HepG2 (cell line): ENCODE measurements around the gene OR7G1. TPM values are rescaled to one million over a fixed set of nuclear protein-coding genes. Genes with fewer than 3 reads are reported as not detected.

Experiments used
- GABPB1 ChIP-seq: IDR thresholded peaks from 2 replicates; pipeline ENCODE4 v1.6.1; 2016; ENCODE audit warnings: mild to moderate bottlenecking, missing genetic modification reagents, moderate library complexity, missing compliant biosample characterization
- GPN1 ChIP-seq: sonication (generic); formaldehyde crosslinking; IDR thresholded peaks from 2 replicates; pipeline ENCODE4 v1.5.1; 2020; ENCODE audit warnings: missing genetic modification reagents, borderline replicate concordance
- HOMEZ ChIP-seq: IDR thresholded peaks from 2 replicates; pipeline ENCODE4 v1.6.1; 2016; ENCODE audit warnings: low read depth
- KDM2A ChIP-seq: sonication (generic); formaldehyde crosslinking; IDR thresholded peaks from 2 replicates; pipeline ENCODE4 v1.4.0; 2020; ENCODE audit warnings: low read depth, missing genetic modification reagents, borderline replicate concordance
- SAP130 ChIP-seq: IDR thresholded peaks from 2 replicates; pipeline ENCODE4 v1.6.1; 2016; ENCODE audit warnings: low read depth
- SNAPC2 ChIP-seq: sonication (generic); formaldehyde crosslinking; IDR thresholded peaks from 2 replicates; pipeline ENCODE4 v1.8.1; 2022; ENCODE audit warnings: mild to moderate bottlenecking, missing genetic modification reagents
- SP1 ChIP-seq, 2 experiments: fragments of 450-650 bp in 1 of 2; sonication (generic) in 1 of 2; formaldehyde crosslinking in 1 of 2; IDR thresholded peaks; 2 replicates each; pipeline versions ENCODE4 v1.4.0 to v1.6.1; 2016 to 2020; ENCODE audit warnings: missing genetic modification reagents in 1 of 2
- SYNCRIP ChIP-seq: fragments of 200-400 bp; formaldehyde crosslinking; IDR thresholded peaks from 2 replicates; pipeline ENCODE4 v1.6.1; 2018; ENCODE audit warnings: mild to moderate bottlenecking, low read depth, low read length; ENCODE audit not compliant: insufficient read depth
- TERF1 ChIP-seq: sonication (generic); formaldehyde crosslinking; IDR thresholded peaks from 2 replicates; pipeline ENCODE4 v1.8.0; 2022; ENCODE audit warnings: mild to moderate bottlenecking, missing genetic modification reagents, moderate library complexity
- YY1 ChIP-seq: IDR thresholded peaks from 2 replicates; pipeline ENCODE4 v1.6.1; 2011; ENCODE audit warnings: low read length, low read depth, moderate library complexity, mild to moderate bottlenecking; ENCODE audit not compliant: insufficient read depth, insufficient replicate concordance
- ZFP82 ChIP-seq: sonication (generic); formaldehyde crosslinking; IDR thresholded peaks from 2 replicates; pipeline ENCODE4 v1.5.1; 2020; ENCODE audit warnings: mild to moderate bottlenecking, missing genetic modification reagents, borderline replicate concordance
- ZIK1 ChIP-seq: sonication (generic); formaldehyde crosslinking; IDR thresholded peaks from 2 replicates; pipeline ENCODE4 v1.5.0; 2020; ENCODE audit warnings: mild to moderate bottlenecking, low read depth, missing genetic modification reagents, borderline replicate concordance
- ZNF205 ChIP-seq: IDR thresholded peaks from 2 replicates; pipeline ENCODE4 v1.6.1; 2018; ENCODE audit warnings: missing biosample characterization, missing genetic modification reagents
- ZNF780A ChIP-seq: sonication (generic); formaldehyde crosslinking; IDR thresholded peaks from 2 replicates; pipeline ENCODE4 v1.8.0; 2022; ENCODE audit warnings: mild to moderate bottlenecking, missing genetic modification reagents, moderate library complexity
- ZSCAN22 ChIP-seq: sonication (generic); formaldehyde crosslinking; IDR thresholded peaks from 2 replicates; pipeline ENCODE4 v1.4.0; 2020; ENCODE audit warnings: mild to moderate bottlenecking, missing genetic modification reagents
- ZSCAN29 ChIP-seq: sonication (generic); formaldehyde crosslinking; conservative IDR thresholded peaks from 2 replicates; pipeline ENCODE4 v1.4.0; 2020; ENCODE audit warnings: mild to moderate bottlenecking, missing genetic modification reagents
- polyA plus RNA-seq, 8 experiments: library from polyadenylated mRNA; depleted of rRNA in 3 of 8; stranded (reverse) in 7 of 8; unstranded in 1 of 8; fragments of >200 nt; fragmentation: Illumina TruSeq in 4 of 8; extraction: Trizol in 4 of 8; gene quantifications; 2 replicates each; pipeline versions ENCODE4 v1.2.1 to v1.2.3, GENCODE V29; 2011 to 2016; ENCODE audit warnings: low read depth in 4 of 8, missing spikeins in 1 of 8, mixed read lengths in 1 of 8; ENCODE audit not compliant: insufficient read depth in 1 of 8
- total RNA-seq, 5 experiments: library from RNA; depleted of rRNA; stranded (reverse); fragments of >200 nt; fragmentation: Illumina TruSeq; extraction: Trizol; gene quantifications; 2 replicates each; pipeline ENCODE4 v1.2.3, GENCODE V29; 2016; ENCODE audit warnings: low read depth in 1 of 5
- TF ChIP-seq, protein P1 (sequence below): sonication (generic); IDR thresholded peaks from 2 replicates; pipeline ENCODE4 v1.6.1; 2016; ENCODE audit warnings: low read depth, borderline replicate concordance
- TF ChIP-seq, protein P2 (sequence below): sonication (generic); formaldehyde crosslinking; IDR thresholded peaks from 2 replicates; pipeline ENCODE4 v1.4.0; 2020; ENCODE audit warnings: missing genetic modification reagents
- TF ChIP-seq, protein P3 (sequence below): sonication (generic); formaldehyde crosslinking; IDR thresholded peaks from 2 replicates; pipeline ENCODE4 v1.5.0; 2020; ENCODE audit warnings: missing genetic modification reagents
- TF ChIP-seq, protein P4 (sequence below): sonication (generic); formaldehyde crosslinking; IDR thresholded peaks from 2 replicates; pipeline ENCODE4 v1.4.0; 2020; ENCODE audit warnings: mild to moderate bottlenecking, missing genetic modification reagents

The OR7G1 gene
- total and polyA plus RNA-seq, 2 of the 13 experiments (the other 11 are each of a cell fraction or from before 2014, with no cell fraction given), result not detected

DNA sequence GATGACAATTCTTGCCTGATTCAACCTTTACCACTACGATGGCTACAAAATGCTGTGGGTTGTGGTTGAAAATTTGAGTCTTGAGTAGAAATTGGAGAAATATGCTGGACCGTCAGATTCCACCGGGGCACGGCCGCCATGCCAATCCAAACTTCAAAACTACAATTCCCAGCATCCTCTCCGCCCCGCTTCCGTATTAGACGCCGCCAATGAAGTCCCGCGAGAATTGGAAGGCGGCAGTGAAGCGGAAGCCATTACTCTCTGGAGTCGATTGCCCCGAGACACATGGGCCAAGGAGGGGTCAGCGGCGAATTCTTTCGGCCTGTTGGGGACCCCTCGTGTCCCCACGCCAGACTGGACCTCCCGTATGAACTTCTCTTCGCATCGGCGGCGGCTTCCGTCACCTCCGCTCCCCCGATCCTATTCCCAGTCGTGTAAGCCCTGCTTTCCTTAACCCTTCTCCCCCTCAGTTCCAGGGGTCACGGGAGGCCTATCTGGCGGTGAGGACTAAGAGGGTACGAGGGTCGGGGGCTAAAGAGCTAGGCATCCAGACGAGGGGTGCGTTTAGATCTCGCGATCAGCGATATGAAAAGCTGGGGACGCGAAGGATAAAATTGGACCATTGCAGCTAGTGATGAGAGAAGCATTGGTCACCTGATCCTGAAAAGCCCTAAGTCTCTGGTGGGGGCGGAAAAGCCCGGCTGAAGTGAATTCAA is 24.8 kb upstream of the OR7G1 start, which contains the start of gene ZNF317 (continued):
- TF ChIP-seq ZIK1 (CRISPR knock-in tag) (no peak), HOMEZ (peak; percentile 23; the same call in 1 of the 2 replicates), ZNF780A (CRISPR knock-in tag) (no peak), YY1 (peak; percentile 96), ZSCAN22 (CRISPR knock-in tag) (no peak), ZFP82 (CRISPR knock-in tag) (no peak), GPN1 (CRISPR knock-in tag) (no peak), ZNF205 (CRISPR knock-in tag) (no peak), KDM2A (CRISPR knock-in tag) (peak; percentile 91), GABPB1 (CRISPR knock-in tag) (peak; percentile 94), SYNCRIP (no peak), SP1 (IDR thresholded peaks at IDR 0.05) (no peak), SP1 (CRISPR knock-in tag; IDR thresholded peaks at IDR 0.05) (no peak), TERF1 (CRISPR knock-in tag) (no peak), SNAPC2 (CRISPR knock-in tag) (no peak), SAP130 (CRISPR knock-in tag) (peak; percentile 88), ZSCAN29 (CRISPR knock-in tag) (no peak)
- TF ChIP-seq, protein P1, sequence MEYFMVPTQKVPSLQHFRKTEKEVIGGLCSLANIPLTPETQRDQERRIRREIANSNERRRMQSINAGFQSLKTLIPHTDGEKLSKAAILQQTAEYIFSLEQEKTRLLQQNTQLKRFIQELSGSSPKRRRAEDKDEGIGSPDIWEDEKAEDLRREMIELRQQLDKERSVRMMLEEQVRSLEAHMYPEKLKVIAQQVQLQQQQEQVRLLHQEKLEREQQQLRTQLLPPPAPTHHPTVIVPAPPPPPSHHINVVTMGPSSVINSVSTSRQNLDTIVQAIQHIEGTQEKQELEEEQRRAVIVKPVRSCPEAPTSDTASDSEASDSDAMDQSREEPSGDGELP, result no peak; the same call in 1 of the 2 replicates
- TF ChIP-seq, protein P2, sequence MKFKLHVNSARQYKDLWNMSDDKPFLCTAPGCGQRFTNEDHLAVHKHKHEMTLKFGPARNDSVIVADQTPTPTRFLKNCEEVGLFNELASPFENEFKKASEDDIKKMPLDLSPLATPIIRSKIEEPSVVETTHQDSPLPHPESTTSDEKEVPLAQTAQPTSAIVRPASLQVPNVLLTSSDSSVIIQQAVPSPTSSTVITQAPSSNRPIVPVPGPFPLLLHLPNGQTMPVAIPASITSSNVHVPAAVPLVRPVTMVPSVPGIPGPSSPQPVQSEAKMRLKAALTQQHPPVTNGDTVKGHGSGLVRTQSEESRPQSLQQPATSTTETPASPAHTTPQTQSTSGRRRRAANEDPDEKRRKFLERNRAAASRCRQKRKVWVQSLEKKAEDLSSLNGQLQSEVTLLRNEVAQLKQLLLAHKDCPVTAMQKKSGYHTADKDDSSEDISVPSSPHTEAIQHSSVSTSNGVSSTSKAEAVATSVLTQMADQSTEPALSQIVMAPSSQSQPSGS (CRISPR knock-in tag), result no peak; the same call in 1 of the 2 replicates
- TF ChIP-seq, protein P3, sequence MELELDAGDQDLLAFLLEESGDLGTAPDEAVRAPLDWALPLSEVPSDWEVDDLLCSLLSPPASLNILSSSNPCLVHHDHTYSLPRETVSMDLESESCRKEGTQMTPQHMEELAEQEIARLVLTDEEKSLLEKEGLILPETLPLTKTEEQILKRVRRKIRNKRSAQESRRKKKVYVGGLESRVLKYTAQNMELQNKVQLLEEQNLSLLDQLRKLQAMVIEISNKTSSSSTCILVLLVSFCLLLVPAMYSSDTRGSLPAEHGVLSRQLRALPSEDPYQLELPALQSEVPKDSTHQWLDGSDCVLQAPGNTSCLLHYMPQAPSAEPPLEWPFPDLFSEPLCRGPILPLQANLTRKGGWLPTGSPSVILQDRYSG (CRISPR knock-in tag), result 0 out of 2 replicates have a peak, but pooled peaks have one; percentile 36
- TF ChIP-seq, protein P4, sequence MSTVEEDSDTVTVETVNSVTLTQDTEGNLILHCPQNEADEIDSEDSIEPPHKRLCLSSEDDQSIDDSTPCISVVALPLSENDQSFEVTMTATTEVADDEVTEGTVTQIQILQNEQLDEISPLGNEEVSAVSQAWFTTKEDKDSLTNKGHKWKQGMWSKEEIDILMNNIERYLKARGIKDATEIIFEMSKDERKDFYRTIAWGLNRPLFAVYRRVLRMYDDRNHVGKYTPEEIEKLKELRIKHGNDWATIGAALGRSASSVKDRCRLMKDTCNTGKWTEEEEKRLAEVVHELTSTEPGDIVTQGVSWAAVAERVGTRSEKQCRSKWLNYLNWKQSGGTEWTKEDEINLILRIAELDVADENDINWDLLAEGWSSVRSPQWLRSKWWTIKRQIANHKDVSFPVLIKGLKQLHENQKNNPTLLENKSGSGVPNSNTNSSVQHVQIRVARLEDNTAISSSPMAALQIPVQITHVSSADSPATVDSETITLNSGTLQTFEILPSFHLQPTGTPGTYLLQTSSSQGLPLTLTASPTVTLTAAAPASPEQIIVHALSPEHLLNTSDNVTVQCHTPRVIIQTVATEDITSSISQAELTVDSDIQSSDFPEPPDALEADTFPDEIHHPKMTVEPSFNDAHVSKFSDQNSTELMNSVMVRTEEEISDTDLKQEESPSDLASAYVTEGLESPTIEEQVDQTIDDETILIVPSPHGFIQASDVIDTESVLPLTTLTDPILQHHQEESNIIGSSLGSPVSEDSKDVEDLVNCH (CRISPR knock-in tag), result no peak
